ENCODE data around the gene ZNF335. TPM values are rescaled to one million over a fixed set of nuclear protein-coding genes. Genes with fewer than 3 reads are reported as not detected.
A peak's percentile ranks its signal among the peaks of the same experiment; 100 is the strongest.
"Not testable (repeated sequence)": the region's sequence is repeated elsewhere in the genome, so short reads cannot be mapped to it uniquely, and the experiment has no call there.

The ZNF335 gene
- total and polyA plus RNA-seq, 2 experiments from 2014 or later, result 6.9 to 10.8 TPM

- Histone ChIP-seq H3K9me3 (ENCODE audit: low read depth) (no peaks in the 10 kb centered on the region), H3K4me3 (no peak overlapping the region), H3K79me2 (ENCODE audit: insufficient read depth) (no peaks in the 10 kb centered on the region), H3K4me1 (ENCODE audit: insufficient read depth) (peaks cover 14% of the 10 kb centered on the region), H3K9me2 (ENCODE audit: insufficient read depth) (no peaks in the 10 kb centered on the region), H2AFZ (no peak overlapping the region), H3F3A (ENCODE audit: insufficient read depth) (peaks cover 11% of the 10 kb centered on the region; the same call in 1 of the 2 replicates), H3K9ac (0 out of 2 replicates have a peak overlapping the region, but pooled peaks have one; percentile 40), H4K20me1 (ENCODE audit: insufficient read depth) (no peaks in the 10 kb centered on the region), H3K4me2 (ENCODE audit: unreplicated experiment) (peak overlapping the region; percentile 16), H3K27ac (peak overlapping the region; percentile 74), H3K36me3 (ENCODE audit: low read depth) (no peaks in the 10 kb centered on the region), H3K27me3 (replicated peaks; ENCODE audit: insufficient read depth) (no peaks in the 10 kb centered on the region)
- DNase-seq, result peak; percentile 96
- 61 to 64% methylated on average over 8 of the region's 8 CpGs for WGBS, 2 experiments (ENCODE audit: low coverage in 1 of 2, low lambda C conversion rate in 2 of 2, missing lambda C conversion rate in 2 of 2)
- TF ChIP-seq EZH2 (IDR thresholded peaks at IDR 0.05; ENCODE audit: insufficient read depth, poor library complexity, severe bottlenecking) (no peak), EZH2phosphoT487 (IDR thresholded peaks at IDR 0.05; ENCODE audit: insufficient read depth, low read depth) (no peak)
- in situ Hi-C loops (cut with MboI), result no loop called here
These were observed 66.4 kb downstream of the ZNF335 start for GRCh38 chr20:45905505-45906079.

DNA sequence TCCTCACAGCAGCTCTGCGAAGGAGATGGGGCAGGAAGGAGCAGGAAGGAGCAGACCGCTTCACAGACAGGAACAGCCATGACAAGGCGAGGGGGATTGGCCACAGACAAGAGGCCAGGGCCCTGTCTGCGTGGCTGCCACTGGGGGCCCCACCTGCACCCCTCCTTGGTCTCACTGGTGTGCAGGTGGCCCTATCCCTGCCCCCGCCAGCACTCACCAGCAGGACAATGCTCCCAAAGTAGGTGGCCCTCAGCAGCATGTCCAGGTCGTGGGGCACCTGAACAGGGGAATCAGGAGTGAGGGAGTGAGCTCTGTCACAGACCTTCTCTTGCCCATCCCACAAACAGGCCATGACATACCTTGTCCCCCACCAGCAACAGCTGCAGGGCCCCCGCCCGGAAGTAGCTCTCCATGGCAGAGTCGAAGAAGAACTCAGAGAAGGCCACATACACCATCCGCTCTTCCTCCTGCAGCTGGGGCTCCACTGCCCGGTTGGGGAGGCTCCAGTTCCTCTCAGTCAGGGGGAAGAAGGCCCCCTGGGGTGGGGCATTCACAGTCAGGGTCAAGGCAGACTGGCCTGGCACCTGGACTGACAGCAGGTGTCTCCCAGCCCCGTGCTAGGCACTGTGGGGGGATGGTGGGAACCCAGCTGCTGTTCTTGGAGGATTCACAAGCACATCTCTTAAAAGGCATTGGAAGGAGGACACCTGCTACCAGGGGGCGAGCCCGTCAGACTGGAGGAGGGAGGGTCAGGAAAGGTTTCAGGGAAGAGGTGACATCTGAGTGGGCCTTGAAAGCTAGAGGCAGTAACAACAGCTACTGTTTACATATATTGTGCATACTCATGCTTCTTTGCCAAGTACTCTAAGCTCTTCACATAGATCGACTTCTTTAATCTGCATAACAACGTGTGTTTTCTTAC is 67.2 kb downstream of the ZNF335 start:
- Histone ChIP-seq H3K9ac (0 out of 2 replicates have a peak overlapping the region, but pooled peaks have one; percentile 40), H3K4me1 (ENCODE audit: insufficient read depth) (peaks cover 14% of the 10 kb centered on the region), H3F3A (ENCODE audit: insufficient read depth) (peaks cover 11% of the 10 kb centered on the region; the same call in 1 of the 2 replicates), H3K9me3 (ENCODE audit: low read depth) (no peaks in the 10 kb centered on the region), H3K27me3 (replicated peaks; ENCODE audit: insufficient read depth) (no peaks in the 10 kb centered on the region), H2AFZ (no peak overlapping the region), H3K79me2 (ENCODE audit: insufficient read depth) (no peaks in the 10 kb centered on the region), H3K9me2 (ENCODE audit: insufficient read depth) (no peaks in the 10 kb centered on the region), H3K36me3 (ENCODE audit: low read depth) (no peaks in the 10 kb centered on the region), H4K20me1 (ENCODE audit: insufficient read depth) (no peaks in the 10 kb centered on the region), H3K4me2 (ENCODE audit: unreplicated experiment) (no peak overlapping the region), H3K4me3 (no peak overlapping the region), H3K27ac (peak overlapping the region; percentile 74)
- no peak for TF ChIP-seq EZH2 (IDR thresholded peaks at IDR 0.05; ENCODE audit: insufficient read depth, poor library complexity, severe bottlenecking)
- TF ChIP-seq EZH2phosphoT487 (IDR thresholded peaks at IDR 0.05; ENCODE audit: insufficient read depth, low read depth), result no peak
- WGBS, 2 experiments (ENCODE audit: low coverage in 1 of 2, low lambda C conversion rate in 2 of 2, missing lambda C conversion rate in 2 of 2), result 88 to 89% methylated on average over 16 of the region's 16 CpGs
- DNase-seq, result peak; percentile 18
- in situ Hi-C loops (cut with MboI), result no loop called here

GRCh38 chr20:45902199-45902701 is 69.8 kb downstream of the ZNF335 start:
- WGBS, 2 experiments (ENCODE audit: low coverage in 1 of 2, low lambda C conversion rate in 2 of 2, missing lambda C conversion rate in 2 of 2), result 90 to 96% methylated on average over 14 of the region's 14 CpGs
- DNase-seq, result no peak
- Histone ChIP-seq H3K4me3 (no peak overlapping the region), H3K9me2 (ENCODE audit: insufficient read depth) (no peaks in the 10 kb centered on the region), H3K27ac (no peak overlapping the region), H3K36me3 (ENCODE audit: low read depth) (no peaks in the 10 kb centered on the region), H3K4me1 (ENCODE audit: insufficient read depth) (peaks cover 14% of the 10 kb centered on the region), H3K27me3 (replicated peaks; ENCODE audit: insufficient read depth) (no peaks in the 10 kb centered on the region), H3K79me2 (ENCODE audit: insufficient read depth) (no peaks in the 10 kb centered on the region), H3K4me2 (ENCODE audit: unreplicated experiment) (no peak overlapping the region), H3F3A (ENCODE audit: insufficient read depth) (peaks cover 11% of the 10 kb centered on the region; the same call in 1 of the 2 replicates), H4K20me1 (ENCODE audit: insufficient read depth) (no peaks in the 10 kb centered on the region), H2AFZ (no peak overlapping the region), H3K9ac (no peak overlapping the region), H3K9me3 (ENCODE audit: low read depth) (no peaks in the 10 kb centered on the region)
- in situ Hi-C loops (cut with MboI), result no loop called here
- no peak for TF ChIP-seq EZH2phosphoT487 (IDR thresholded peaks at IDR 0.05; ENCODE audit: insufficient read depth, low read depth)
- TF ChIP-seq EZH2 (IDR thresholded peaks at IDR 0.05; ENCODE audit: insufficient read depth, poor library complexity, severe bottlenecking), result no peak

DNA sequence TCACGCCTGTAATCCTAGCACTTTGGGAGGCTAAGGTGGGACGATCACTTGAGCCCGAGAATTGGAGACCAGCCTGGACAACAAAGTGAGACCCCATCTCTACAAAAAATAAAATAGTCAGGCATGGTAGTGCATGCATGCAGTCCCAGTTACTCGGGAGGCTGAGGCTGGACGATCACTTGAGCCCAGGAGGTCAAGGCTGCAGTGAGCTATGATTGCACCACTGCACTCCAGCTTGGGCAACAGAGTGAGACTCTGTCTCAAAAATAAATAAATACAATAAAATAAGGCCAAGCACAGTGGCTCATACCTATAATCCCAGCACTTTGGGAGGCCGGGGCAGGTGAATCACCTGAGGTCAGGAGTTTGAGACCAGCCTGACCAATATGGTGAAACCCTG is 70.7 kb downstream of the ZNF335 start:
- H4K20me1 ChIP-seq (ENCODE audit: insufficient read depth); H3K79me2 ChIP-seq (ENCODE audit: insufficient read depth); H2AFZ ChIP-seq; H3K36me3 ChIP-seq (ENCODE audit: low read depth); H3K4me2 ChIP-seq (ENCODE audit: unreplicated experiment); H3K9me2 ChIP-seq (ENCODE audit: insufficient read depth); in situ Hi-C loops (cut with MboI); H3K9ac ChIP-seq; DNase-seq; H3K27me3 ChIP-seq (replicated peaks; ENCODE audit: insufficient read depth); H3K27ac ChIP-seq; H3K9me3 ChIP-seq (ENCODE audit: low read depth); H3K4me3 ChIP-seq: not testable (repeated sequence)
- H3F3A ChIP-seq (ENCODE audit: insufficient read depth), result peaks cover 10% of the 10 kb centered on the region; the same call in 1 of the 2 replicates
- peaks cover 13% of the 10 kb centered on the region for H3K4me1 ChIP-seq (ENCODE audit: insufficient read depth)
- 91 to 92% methylated on average over 6 of the region's 6 CpGs for WGBS, 2 experiments (ENCODE audit: low coverage in 1 of 2, low lambda C conversion rate in 2 of 2, missing lambda C conversion rate in 2 of 2)
